Measurements from ENCODE around the gene HMGN3.

Gene HMGN3

GRCh38 chr6:79232696-79233462, 1.6 kb downstream of the HMGN3 start:
- no peak for DNase-seq

- DNase-seq, result no peak
These were observed 2.8 kb downstream of the HMGN3 start for GRCh38 chr6:79231666-79232065.

- DNase-seq, result no peak
These were observed 3.4 kb downstream of the HMGN3 start for GRCh38 chr6:79231101-79231500.

GRCh38 chr6:79230149-79230548, 4.3 kb downstream of the HMGN3 start:
- DNase-seq, result no peak

- no peak for DNase-seq
These were observed 7.0 kb downstream of the HMGN3 start for GRCh38 chr6:79227445-79227844.

GRCh38 chr6:79226660-79227059, 7.8 kb downstream of the HMGN3 start:
- no peak for DNase-seq

- no peak for DNase-seq
These were observed 8.5 kb downstream of the HMGN3 start for GRCh38 chr6:79225717-79226599.

GRCh38 chr6:79223611-79224404, 10.7 kb downstream of the HMGN3 start:
- DNase-seq, result no peak

GRCh38 chr6:79215213-79215824, 19.2 kb downstream of the HMGN3 start:
- DNase-seq, result no peak

GRCh38 chr6:79212859-79213258, 21.6 kb downstream of the HMGN3 start:
- no peak for DNase-seq

- no peak for DNase-seq
These were observed 25.7 kb downstream of the HMGN3 start for GRCh38 chr6:79208816-79209215.

GRCh38 chr6:79203753-79204253, 30.7 kb downstream of the HMGN3 start:
- no peak for DNase-seq

- no peak for DNase-seq
These were observed 31.9 kb downstream of the HMGN3 start for GRCh38 chr6:79202556-79202955.

GRCh38 chr6:79201983-79202382, 32.5 kb downstream of the HMGN3 start:
- no peak for DNase-seq

- no peak for DNase-seq
These were observed 33.3 kb downstream of the HMGN3 start for GRCh38 chr6:79201143-79201542.

GRCh38 chr6:79196912-79197311, 37.6 kb downstream of the HMGN3 start:
- no peak for DNase-seq

- no peak for DNase-seq
These were observed 40.5 kb downstream of the HMGN3 start for GRCh38 chr6:79193971-79194370.

- no peak for DNase-seq
These were observed 44.6 kb downstream of the HMGN3 start for GRCh38 chr6:79189760-79190350.

- no peak for DNase-seq
These were observed 45.5 kb downstream of the HMGN3 start for GRCh38 chr6:79188885-79189480.

- DNase-seq, result no peak
These were observed 46.4 kb downstream of the HMGN3 start for GRCh38 chr6:79188107-79188506.

GRCh38 chr6:79186564-79186963, 47.9 kb downstream of the HMGN3 start:
- DNase-seq, result no peak

- no peak for DNase-seq
These were observed 49.8 kb downstream of the HMGN3 start for GRCh38 chr6:79184641-79185040.
